ENCODE results near the gene OR9Q1. TPM values are rescaled to one million over a fixed set of nuclear protein-coding genes. Genes with fewer than 3 reads are reported as not detected.

The OR9Q1 gene
- total and polyA plus RNA-seq, 4 donors = not detected

DNA sequence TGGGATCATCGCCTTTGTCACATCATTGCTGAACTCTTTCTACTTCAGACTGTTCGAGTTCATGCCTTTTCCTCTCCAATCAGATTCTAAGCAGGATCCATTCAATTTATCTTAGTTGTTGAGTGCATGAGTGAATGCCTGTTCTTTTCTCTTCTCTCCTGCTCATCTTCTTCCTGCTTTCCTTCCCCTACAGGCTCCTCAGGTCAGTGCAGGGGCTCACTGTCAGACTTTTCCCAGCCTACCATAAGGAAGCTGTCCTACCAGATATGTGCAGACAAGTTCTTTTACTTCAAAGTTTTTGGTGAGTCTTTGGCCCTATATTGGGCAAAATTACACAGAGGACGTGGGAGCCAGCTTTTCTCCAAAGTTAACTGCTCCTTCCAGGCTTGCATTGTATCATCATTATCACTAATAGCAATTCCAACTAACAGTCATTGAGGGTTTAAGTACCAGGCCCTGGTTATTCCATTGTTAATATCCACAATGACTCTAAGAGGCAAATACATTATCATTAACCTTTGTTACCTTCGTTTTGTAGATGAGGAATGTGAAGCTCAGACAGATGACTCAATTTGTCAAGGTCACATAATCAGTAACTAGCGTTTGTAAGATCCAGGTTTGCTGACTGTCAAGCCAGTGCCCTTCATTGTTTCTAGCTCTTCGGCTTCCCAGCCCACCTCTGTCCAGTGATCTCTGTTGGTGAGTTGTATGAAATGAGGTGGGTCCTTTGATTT, 37.4 kb downstream of the OR9Q1 start:
- H3K27ac ChIP-seq (ENCODE audit: low read depth in 1 of 2, low read length in 2 of 2) = no peak overlapping the region
- 45% methylated on average over 6 of the region's 6 CpGs for WGBS
- H3K4me1 ChIP-seq (ENCODE audit: control insufficient read depth in 4 of 4, insufficient read depth in 4 of 4, low read length in 3 of 4) = no peaks in the 10 kb centered on the region
- no peaks in the 10 kb centered on the region for H3K9me3 ChIP-seq (ENCODE audit: control insufficient read depth in 4 of 4, low read length in 3 of 4)
- no peak overlapping the region for H3K4me3 ChIP-seq (ENCODE audit: low read depth in 1 of 3, low read length in 3 of 3)
- no peak overlapping the region for H3K9ac ChIP-seq (ENCODE audit: low read depth in 1 of 2, low read length in 2 of 2)
- no peaks in the 10 kb centered on the region for H3K36me3 ChIP-seq (ENCODE audit: control insufficient read depth in 4 of 4, insufficient read depth in 3 of 4, low read depth in 1 of 4, low read length in 3 of 4)
- H3K27me3 ChIP-seq (ENCODE audit: control insufficient read depth in 4 of 4, insufficient read depth in 4 of 4, low read length in 3 of 4) = no peaks in the 10 kb centered on the region
- no peak for DNase-seq (ENCODE audit: low spot score)
- no peak for TF ChIP-seq FOXA1 (IDR thresholded peaks at IDR 0.05)
- TF ChIP-seq HNF4G (IDR thresholded peaks at IDR 0.05) = no peak
- TF ChIP-seq HNF4A (conservative IDR thresholded peaks at IDR 0.05) = no peak
- TF ChIP-seq MAX (IDR thresholded peaks at IDR 0.05) = no peak
- no peak for TF ChIP-seq GABPA (IDR thresholded peaks at IDR 0.05 in 1 of 2, conservative IDR thresholded peaks at IDR 0.05 in 1 of 2)
- no peak for TF ChIP-seq SP1 (IDR thresholded peaks at IDR 0.05)
- TF ChIP-seq, protein P1, sequence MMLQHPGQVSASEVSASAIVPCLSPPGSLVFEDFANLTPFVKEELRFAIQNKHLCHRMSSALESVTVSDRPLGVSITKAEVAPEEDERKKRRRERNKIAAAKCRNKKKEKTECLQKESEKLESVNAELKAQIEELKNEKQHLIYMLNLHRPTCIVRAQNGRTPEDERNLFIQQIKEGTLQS (IDR thresholded peaks at IDR 0.05) = no peak
- no peak for TF ChIP-seq RAD21 (IDR thresholded peaks at IDR 0.05)
- TF ChIP-seq FOXA2 (IDR thresholded peaks at IDR 0.05) = no peak
- TF ChIP-seq, protein P2, sequence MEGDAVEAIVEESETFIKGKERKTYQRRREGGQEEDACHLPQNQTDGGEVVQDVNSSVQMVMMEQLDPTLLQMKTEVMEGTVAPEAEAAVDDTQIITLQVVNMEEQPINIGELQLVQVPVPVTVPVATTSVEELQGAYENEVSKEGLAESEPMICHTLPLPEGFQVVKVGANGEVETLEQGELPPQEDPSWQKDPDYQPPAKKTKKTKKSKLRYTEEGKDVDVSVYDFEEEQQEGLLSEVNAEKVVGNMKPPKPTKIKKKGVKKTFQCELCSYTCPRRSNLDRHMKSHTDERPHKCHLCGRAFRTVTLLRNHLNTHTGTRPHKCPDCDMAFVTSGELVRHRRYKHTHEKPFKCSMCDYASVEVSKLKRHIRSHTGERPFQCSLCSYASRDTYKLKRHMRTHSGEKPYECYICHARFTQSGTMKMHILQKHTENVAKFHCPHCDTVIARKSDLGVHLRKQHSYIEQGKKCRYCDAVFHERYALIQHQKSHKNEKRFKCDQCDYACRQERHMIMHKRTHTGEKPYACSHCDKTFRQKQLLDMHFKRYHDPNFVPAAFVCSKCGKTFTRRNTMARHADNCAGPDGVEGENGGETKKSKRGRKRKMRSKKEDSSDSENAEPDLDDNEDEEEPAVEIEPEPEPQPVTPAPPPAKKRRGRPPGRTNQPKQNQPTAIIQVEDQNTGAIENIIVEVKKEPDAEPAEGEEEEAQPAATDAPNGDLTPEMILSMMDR (IDR thresholded peaks at IDR 0.05; ENCODE audit: low read depth, low read length, missing input control) = no peak
- TF ChIP-seq RXRA (IDR thresholded peaks at IDR 0.05) = no peak
- no peak for TF ChIP-seq NR2F2 (IDR thresholded peaks at IDR 0.05)
- TF ChIP-seq TAF1 (conservative IDR thresholded peaks at IDR 0.05) = no peak

DNA sequence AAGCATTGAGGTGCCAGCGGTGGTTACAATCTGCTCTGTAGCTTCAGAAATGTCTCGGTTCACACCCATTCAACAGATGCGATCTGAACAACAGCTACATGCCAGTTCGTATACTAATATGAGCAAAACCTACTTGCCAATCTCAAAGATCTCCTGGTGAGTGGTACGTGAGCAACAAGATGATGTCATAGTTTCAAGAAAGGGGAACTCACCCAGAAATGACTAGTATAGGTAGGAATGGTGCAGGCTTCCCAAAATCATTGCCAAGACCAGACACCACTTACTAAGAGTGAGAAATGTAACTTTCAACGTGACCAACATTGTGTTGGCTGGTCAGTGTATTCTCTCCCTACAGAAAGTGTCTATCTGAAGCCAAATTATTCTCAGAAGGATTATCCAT, 38.1 kb downstream of the OR9Q1 start:
- Histone ChIP-seq H3K9ac (ENCODE audit: low read depth in 1 of 2, low read length in 2 of 2) (no peak overlapping the region), H3K4me1 (ENCODE audit: control insufficient read depth in 4 of 4, insufficient read depth in 4 of 4, low read length in 3 of 4) (no peaks in the 10 kb centered on the region), H3K4me3 (ENCODE audit: low read depth in 1 of 3, low read length in 3 of 3) (no peak overlapping the region), H3K36me3 (ENCODE audit: control insufficient read depth in 4 of 4, insufficient read depth in 3 of 4, low read depth in 1 of 4, low read length in 3 of 4) (no peaks in the 10 kb centered on the region), H3K27me3 (ENCODE audit: control insufficient read depth in 4 of 4, insufficient read depth in 4 of 4, low read length in 3 of 4) (no peaks in the 10 kb centered on the region), H3K27ac (ENCODE audit: low read depth in 1 of 2, low read length in 2 of 2) (no peak overlapping the region), H3K9me3 (ENCODE audit: control insufficient read depth in 4 of 4, low read length in 3 of 4) (no peaks in the 10 kb centered on the region)
- TF ChIP-seq RAD21 (IDR thresholded peaks at IDR 0.05) (no peak), FOXA1 (IDR thresholded peaks at IDR 0.05) (no peak), GABPA (IDR thresholded peaks at IDR 0.05 in 1 of 2, conservative IDR thresholded peaks at IDR 0.05 in 1 of 2) (no peak), TAF1 (conservative IDR thresholded peaks at IDR 0.05) (no peak), HNF4A (conservative IDR thresholded peaks at IDR 0.05) (no peak), HNF4G (IDR thresholded peaks at IDR 0.05) (no peak)
- TF ChIP-seq, protein P2 (IDR thresholded peaks at IDR 0.05; ENCODE audit: low read depth, low read length, missing input control) = no peak
- WGBS = 57% methylated on average over 6 of the region's 6 CpGs
- DNase-seq (ENCODE audit: low spot score) = no peak
